HPDE6-E6E7 (cell line): ENCODE measurements around the gene NCAPH2.

Source experiments
- DNase-seq: peaks from one replicate; pipeline ENCODE4 v3.0.0; 2011; ENCODE audit warnings: missing footprints; ENCODE audit errors: extremely low spot score

The NCAPH2 gene

GRCh38 chr22:50547263-50547985 is 39.4 kb downstream of the NCAPH2 start:
- no peak for DNase-seq

- DNase-seq = no peak
Observed at GRCh38 chr22:50548040-50548920, 40.3 kb downstream of the NCAPH2 start.

GRCh38 chr22:50548921-50549790 is 41.1 kb downstream of the NCAPH2 start:
- DNase-seq = no peak

- DNase-seq = no peak
Observed at GRCh38 chr22:50550395-50550794, 42.4 kb downstream of the NCAPH2 start.

- DNase-seq = no peak
Observed at GRCh38 chr22:50551160-50551752, 43.2 kb downstream of the NCAPH2 start.

- no peak for DNase-seq
Observed at GRCh38 chr22:50553310-50553709, 45.3 kb downstream of the NCAPH2 start.

GRCh38 chr22:50556703-50557102 is 48.7 kb downstream of the NCAPH2 start:
- DNase-seq = no peak

- no peak for DNase-seq
Observed at GRCh38 chr22:50560034-50560433, 52.0 kb downstream of the NCAPH2 start.

GRCh38 chr22:50561401-50562358 is 53.7 kb downstream of the NCAPH2 start:
- DNase-seq = no peak

GRCh38 chr22:50562523-50563412 is 54.7 kb downstream of the NCAPH2 start, which contains the start of gene SYCE3:
Gene SYCE3, minus strand, starts transcription at chr22:50562919. Its CDS starts 6,514 bp downstream, at chr22:50556405.
- DNase-seq = peak; percentile 88

- DNase-seq = no peak
Observed at GRCh38 chr22:50563413-50564160, 55.6 kb downstream of the NCAPH2 start.

- no peak for DNase-seq
Observed at GRCh38 chr22:50564289-50564688, 56.3 kb downstream of the NCAPH2 start.

GRCh38 chr22:50567721-50568252 is 59.8 kb downstream of the NCAPH2 start:
- no peak for DNase-seq

- DNase-seq = no peak
Observed at GRCh38 chr22:50568626-50569025, 60.6 kb downstream of the NCAPH2 start.

- no peak for DNase-seq
Observed at GRCh38 chr22:50569041-50569459, 61.0 kb downstream of the NCAPH2 start.

GRCh38 chr22:50569896-50570535 is 62.0 kb downstream of the NCAPH2 start:
- DNase-seq = no peak

GRCh38 chr22:50570861-50571260 is 62.8 kb downstream of the NCAPH2 start:
- no peak for DNase-seq
